Ishikawa (cell line): ENCODE measurements around the gene TCEANC.

Experiments used
- EGR1 ChIP-seq: IDR thresholded peaks from 2 replicates; pipeline ENCODE4 v1.6.1; 2012
- ZBTB7A ChIP-seq: IDR thresholded peaks from 2 replicates; pipeline ENCODE4 v1.6.1; 2012; ENCODE audit warnings: low read depth
- TF ChIP-seq, protein P1 (sequence below): IDR thresholded peaks from 2 replicates; pipeline ENCODE4 v1.6.1; 2012; ENCODE audit warnings: low read depth, mild to moderate bottlenecking

DNA sequence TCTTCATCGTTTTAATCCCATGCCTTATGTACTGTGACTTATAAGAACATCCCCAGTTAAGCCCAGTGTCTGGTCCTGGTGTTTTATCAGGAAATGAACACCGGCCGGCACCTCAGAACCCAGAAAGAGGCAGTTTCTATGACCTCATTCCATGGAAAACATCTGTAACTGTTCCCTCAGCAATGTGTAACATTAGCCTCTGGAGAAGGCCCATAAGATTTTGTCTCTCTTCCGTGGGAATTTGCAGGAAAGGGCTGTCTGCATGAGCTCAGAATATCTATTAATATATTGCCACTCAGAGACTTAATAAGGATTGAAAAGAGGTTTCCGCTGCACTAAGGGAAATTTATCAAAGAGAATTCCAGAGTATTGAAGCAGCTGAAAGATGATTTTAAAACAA, 3.1 kb upstream of the TCEANC start:
- no peak for TF ChIP-seq EGR1
- no peak for TF ChIP-seq ZBTB7A
- TF ChIP-seq, protein P1, sequence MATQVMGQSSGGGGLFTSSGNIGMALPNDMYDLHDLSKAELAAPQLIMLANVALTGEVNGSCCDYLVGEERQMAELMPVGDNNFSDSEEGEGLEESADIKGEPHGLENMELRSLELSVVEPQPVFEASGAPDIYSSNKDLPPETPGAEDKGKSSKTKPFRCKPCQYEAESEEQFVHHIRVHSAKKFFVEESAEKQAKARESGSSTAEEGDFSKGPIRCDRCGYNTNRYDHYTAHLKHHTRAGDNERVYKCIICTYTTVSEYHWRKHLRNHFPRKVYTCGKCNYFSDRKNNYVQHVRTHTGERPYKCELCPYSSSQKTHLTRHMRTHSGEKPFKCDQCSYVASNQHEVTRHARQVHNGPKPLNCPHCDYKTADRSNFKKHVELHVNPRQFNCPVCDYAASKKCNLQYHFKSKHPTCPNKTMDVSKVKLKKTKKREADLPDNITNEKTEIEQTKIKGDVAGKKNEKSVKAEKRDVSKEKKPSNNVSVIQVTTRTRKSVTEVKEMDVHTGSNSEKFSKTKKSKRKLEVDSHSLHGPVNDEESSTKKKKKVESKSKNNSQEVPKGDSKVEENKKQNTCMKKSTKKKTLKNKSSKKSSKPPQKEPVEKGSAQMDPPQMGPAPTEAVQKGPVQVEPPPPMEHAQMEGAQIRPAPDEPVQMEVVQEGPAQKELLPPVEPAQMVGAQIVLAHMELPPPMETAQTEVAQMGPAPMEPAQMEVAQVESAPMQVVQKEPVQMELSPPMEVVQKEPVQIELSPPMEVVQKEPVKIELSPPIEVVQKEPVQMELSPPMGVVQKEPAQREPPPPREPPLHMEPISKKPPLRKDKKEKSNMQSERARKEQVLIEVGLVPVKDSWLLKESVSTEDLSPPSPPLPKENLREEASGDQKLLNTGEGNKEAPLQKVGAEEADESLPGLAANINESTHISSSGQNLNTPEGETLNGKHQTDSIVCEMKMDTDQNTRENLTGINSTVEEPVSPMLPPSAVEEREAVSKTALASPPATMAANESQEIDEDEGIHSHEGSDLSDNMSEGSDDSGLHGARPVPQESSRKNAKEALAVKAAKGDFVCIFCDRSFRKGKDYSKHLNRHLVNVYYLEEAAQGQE: no peak
